Fibroblast of lung (primary cell): Measurements from ENCODE around the gene BRD2.

ENCODE experiments used
- EZH2 ChIP-seq: IDR thresholded peaks from 2 replicates; pipeline ENCODE4 v1.5.1; 2012; ENCODE audit warnings: low read length, control low read depth, mild to moderate bottlenecking; ENCODE audit errors: missing control alignments
- TF ChIP-seq, protein P1 (sequence below), 2 donors: IDR thresholded peaks in 1 of 2; conservative IDR thresholded peaks in 1 of 2; 1 replicate in 1 of 2; 2 replicates in 1 of 2; pipeline ENCODE4 v1.5.1; 2011 to 2012; ENCODE audit warnings: low read length in 2 of 2, control low read depth in 1 of 2, inconsistent platforms in 1 of 2, low read depth in 1 of 2, mild to moderate bottlenecking in 1 of 2

GRCh38 chr6:33001685-33002084 is 33.3 kb downstream of the BRD2 start:
- TF ChIP-seq, protein P1, sequence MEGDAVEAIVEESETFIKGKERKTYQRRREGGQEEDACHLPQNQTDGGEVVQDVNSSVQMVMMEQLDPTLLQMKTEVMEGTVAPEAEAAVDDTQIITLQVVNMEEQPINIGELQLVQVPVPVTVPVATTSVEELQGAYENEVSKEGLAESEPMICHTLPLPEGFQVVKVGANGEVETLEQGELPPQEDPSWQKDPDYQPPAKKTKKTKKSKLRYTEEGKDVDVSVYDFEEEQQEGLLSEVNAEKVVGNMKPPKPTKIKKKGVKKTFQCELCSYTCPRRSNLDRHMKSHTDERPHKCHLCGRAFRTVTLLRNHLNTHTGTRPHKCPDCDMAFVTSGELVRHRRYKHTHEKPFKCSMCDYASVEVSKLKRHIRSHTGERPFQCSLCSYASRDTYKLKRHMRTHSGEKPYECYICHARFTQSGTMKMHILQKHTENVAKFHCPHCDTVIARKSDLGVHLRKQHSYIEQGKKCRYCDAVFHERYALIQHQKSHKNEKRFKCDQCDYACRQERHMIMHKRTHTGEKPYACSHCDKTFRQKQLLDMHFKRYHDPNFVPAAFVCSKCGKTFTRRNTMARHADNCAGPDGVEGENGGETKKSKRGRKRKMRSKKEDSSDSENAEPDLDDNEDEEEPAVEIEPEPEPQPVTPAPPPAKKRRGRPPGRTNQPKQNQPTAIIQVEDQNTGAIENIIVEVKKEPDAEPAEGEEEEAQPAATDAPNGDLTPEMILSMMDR (conservative IDR thresholded peaks at IDR 0.05 in 1 of 2, IDR thresholded peaks at IDR 0.05 in 1 of 2; ENCODE audit: low read depth in 1 of 2, low read length in 2 of 2) = no peak
- no peak for TF ChIP-seq EZH2
